ENCODE data around the gene MAPK8. TPM values are rescaled to one million over a fixed set of nuclear protein-coding genes. Genes with fewer than 3 reads are reported as not detected.

Gene MAPK8
- total and polyA plus RNA-seq, 9 of the 15 experiments (the other 6 are each of a cell fraction or from before 2014, with no cell fraction given): 6.4 to 159 (median 71.0) TPM

GRCh38 chr10:48353246-48353645, 46.8 kb downstream of the MAPK8 start:
- H3K4me1 ChIP-seq (replicated peaks in 1 of 2; ENCODE audit: control insufficient read depth in 2 of 2, insufficient read depth in 2 of 2, low read length in 2 of 2): no peaks in the 10 kb centered on the region
- H3K9me1 ChIP-seq (ENCODE audit: control insufficient read depth, insufficient read depth, low read length): no peaks in the 10 kb centered on the region
- intact Hi-C loops (cut with micrococcal nuclease) (no loop called here), in situ Hi-C loops (cut with MboI) (no loop called here)
- no peak overlapping the region for H3K9ac ChIP-seq (ENCODE audit: insufficient read depth in 1 of 2, low read depth in 2 of 2, low read length in 2 of 2)
- DNase-seq (ENCODE audit: extremely low read depth in 1 of 4, low spot score in 3 of 4): no peak
- ChIA-PET POLR2A (interaction anchor here (0.9 kb wide), 1 partner anchor 10 kb away, joined by 3 read pairs; no protein-coding TSS in a partner anchor), CTCF (ENCODE audit: low intra/inter-chr PET ratio) (no interaction called here)
- peaks cover 17% of the 10 kb centered on the region; the same call in 2 of the 3 replicates for H3K79me2 ChIP-seq (ENCODE audit: control insufficient read depth, insufficient read depth, low read length)
- H3K27ac ChIP-seq (ENCODE audit: extremely low read depth, low read depth, low read length): no peak overlapping the region
- no TSS peak for BruUV-seq (replicated peaks)
- WGBS (ENCODE audit: insufficient coverage, low coverage, missing lambda C conversion rate): 50% methylated on average over 2 of the region's 2 CpGs
- TF ChIP-seq PCBP1 (IDR thresholded peaks at IDR 0.05; ENCODE audit: low read depth, low read length, poor library complexity, severe bottlenecking) (no peak), CEBPZ (IDR thresholded peaks at IDR 0.05; ENCODE audit: borderline replicate concordance, low read depth, low read length) (no peak), ZNF57 (CRISPR knock-in tag; IDR thresholded peaks at IDR 0.05) (no peak), BRF2 (IDR thresholded peaks at IDR 0.05; ENCODE audit: borderline replicate concordance, insufficient read depth, insufficient read length) (no peak), KDM2B (CRISPR knock-in tag; IDR thresholded peaks at IDR 0.05) (no peak), SMAD4 (CRISPR knock-in tag; conservative IDR thresholded peaks at IDR 0.05) (no peak)
- no peak for ATAC-seq
- H2AFZ ChIP-seq (ENCODE audit: low read depth, low read length): no peak overlapping the region
- H3K4me2 ChIP-seq (ENCODE audit: insufficient read depth, low read length): no peak overlapping the region
- H4K20me1 ChIP-seq (replicated peaks; ENCODE audit: control insufficient read depth, insufficient read depth, low read length): no peaks in the 10 kb centered on the region
- no peak for FAIRE-seq
- H3K36me3 ChIP-seq (ENCODE audit: control insufficient read depth, insufficient read depth, low read length): no peaks in the 10 kb centered on the region
- H3K9me3 ChIP-seq (replicated peaks; ENCODE audit: control insufficient read depth, insufficient read depth, low read depth, low read length): no peaks in the 10 kb centered on the region; the same call in 1 of the 2 replicates
- H3K27me3 ChIP-seq (ENCODE audit: control insufficient read depth in 2 of 2, insufficient read depth in 2 of 2, low read length in 2 of 2): no peaks in the 10 kb centered on the region
- no peak overlapping the region for H3K4me3 ChIP-seq

Data from K562 (cell line).